ENCODE results near the gene SLC16A12. TPM values are rescaled to one million over a fixed set of nuclear protein-coding genes. Genes with fewer than 3 reads are reported as not detected.

Gene SLC16A12
- total and polyA plus RNA-seq, 2 donors (not counting 1 experiment from before 2014, with no cell fraction given), result under 0.01 to 0.26 TPM

GRCh38 chr10:89513206-89513605 lies 22.2 kb downstream of the SLC16A12 start:
- no peak overlapping the region for H3K9ac ChIP-seq (ENCODE audit: insufficient read depth, low read length)
- no peak overlapping the region for H3K4me3 ChIP-seq (replicated peaks in 1 of 4; ENCODE audit: control extremely low read depth in 1 of 4, insufficient read depth in 1 of 4, low read depth in 3 of 4, low read length in 4 of 4)
- no peaks in the 10 kb centered on the region for H3K9me3 ChIP-seq (ENCODE audit: control insufficient read depth, insufficient read depth, low read depth, low read length)
- TF ChIP-seq CTCF (conservative IDR thresholded peaks at IDR 0.05 in 1 of 2, IDR thresholded peaks at IDR 0.05 in 1 of 2; ENCODE audit: low read depth in 1 of 2, low read length in 2 of 2), result no peak
- no peak for TF ChIP-seq EZH2 (IDR thresholded peaks at IDR 0.05; ENCODE audit: low read length, missing control alignments)
- H3K27me3 ChIP-seq (ENCODE audit: control insufficient read depth, insufficient read depth, low read length), result no peaks in the 10 kb centered on the region
- H2AFZ ChIP-seq (ENCODE audit: low read length), result no peak overlapping the region
- no peak for DNase-seq (ENCODE audit: low read depth in 2 of 2)
- no peaks in the 10 kb centered on the region for H3K79me2 ChIP-seq (ENCODE audit: control insufficient read depth, insufficient read depth, low read length)
- no peaks in the 10 kb centered on the region for H3K36me3 ChIP-seq (ENCODE audit: control insufficient read depth, insufficient read depth, low read length)
- no peak overlapping the region for H3K27ac ChIP-seq (ENCODE audit: insufficient read depth, low read length)
- H3K4me1 ChIP-seq (ENCODE audit: control insufficient read depth, extremely low read depth, insufficient read depth, low read length), result peaks cover 16% of the 10 kb centered on the region
- no peaks in the 10 kb centered on the region for H4K20me1 ChIP-seq (ENCODE audit: control insufficient read depth, extremely low read depth, insufficient read depth, low read length)
- H3K4me2 ChIP-seq (ENCODE audit: extremely low read depth, insufficient read depth, low read length), result no peak overlapping the region

- Histone ChIP-seq H3K27ac (ENCODE audit: insufficient read depth, low read length) (no peak overlapping the region), H3K27me3 (ENCODE audit: control insufficient read depth, insufficient read depth, low read length) (no peaks in the 10 kb centered on the region), H3K4me3 (replicated peaks in 1 of 4; ENCODE audit: control extremely low read depth in 1 of 4, insufficient read depth in 1 of 4, low read depth in 3 of 4, low read length in 4 of 4) (no peak overlapping the region), H3K36me3 (ENCODE audit: control insufficient read depth, insufficient read depth, low read length) (no peaks in the 10 kb centered on the region), H3K9ac (ENCODE audit: insufficient read depth, low read length) (no peak overlapping the region), H4K20me1 (ENCODE audit: control insufficient read depth, extremely low read depth, insufficient read depth, low read length) (no peaks in the 10 kb centered on the region), H3K4me1 (ENCODE audit: control insufficient read depth, extremely low read depth, insufficient read depth, low read length) (peaks cover 3% of the 10 kb centered on the region), H2AFZ (ENCODE audit: low read length) (no peak overlapping the region), H3K9me3 (ENCODE audit: control insufficient read depth, insufficient read depth, low read depth, low read length) (no peaks in the 10 kb centered on the region), H3K4me2 (ENCODE audit: extremely low read depth, insufficient read depth, low read length) (no peak overlapping the region), H3K79me2 (ENCODE audit: control insufficient read depth, insufficient read depth, low read length) (no peaks in the 10 kb centered on the region)
- TF ChIP-seq EZH2 (IDR thresholded peaks at IDR 0.05; ENCODE audit: low read length, missing control alignments) (no peak), CTCF (conservative IDR thresholded peaks at IDR 0.05 in 1 of 2, IDR thresholded peaks at IDR 0.05 in 1 of 2; ENCODE audit: low read depth in 1 of 2, low read length in 2 of 2) (no peak)
- no peak for DNase-seq (ENCODE audit: low read depth in 2 of 2)
Observed at GRCh38 chr10:89505640-89506275, 29.6 kb downstream of the SLC16A12 start.

- H3K4me2 ChIP-seq (ENCODE audit: extremely low read depth, insufficient read depth, low read length), result no peak overlapping the region
- H3K9me3 ChIP-seq (ENCODE audit: control insufficient read depth, insufficient read depth, low read depth, low read length), result no peaks in the 10 kb centered on the region
- H4K20me1 ChIP-seq (ENCODE audit: control insufficient read depth, extremely low read depth, insufficient read depth, low read length), result no peaks in the 10 kb centered on the region
- no peak overlapping the region for H2AFZ ChIP-seq (ENCODE audit: low read length)
- H3K4me3 ChIP-seq (replicated peaks in 1 of 4; ENCODE audit: control extremely low read depth in 1 of 4, insufficient read depth in 1 of 4, low read depth in 3 of 4, low read length in 4 of 4), result no peak overlapping the region
- no peak overlapping the region for H3K9ac ChIP-seq (ENCODE audit: insufficient read depth, low read length)
- H3K36me3 ChIP-seq (ENCODE audit: control insufficient read depth, insufficient read depth, low read length), result no peaks in the 10 kb centered on the region
- H3K79me2 ChIP-seq (ENCODE audit: control insufficient read depth, insufficient read depth, low read length), result no peaks in the 10 kb centered on the region
- TF ChIP-seq EZH2 (IDR thresholded peaks at IDR 0.05; ENCODE audit: low read length, missing control alignments), result no peak
- TF ChIP-seq CTCF (conservative IDR thresholded peaks at IDR 0.05 in 1 of 2, IDR thresholded peaks at IDR 0.05 in 1 of 2; ENCODE audit: low read depth in 1 of 2, low read length in 2 of 2), result no peak
- no peak overlapping the region for H3K27ac ChIP-seq (ENCODE audit: insufficient read depth, low read length)
- DNase-seq (ENCODE audit: low read depth in 2 of 2), result no peak
- no peaks in the 10 kb centered on the region for H3K27me3 ChIP-seq (ENCODE audit: control insufficient read depth, insufficient read depth, low read length)
- peaks cover 3% of the 10 kb centered on the region for H3K4me1 ChIP-seq (ENCODE audit: control insufficient read depth, extremely low read depth, insufficient read depth, low read length)
Observed at GRCh38 chr10:89504691-89505090, 30.7 kb downstream of the SLC16A12 start.
